Medulla oblongata (tissue), 1 donor: ENCODE results near the gene ASB11.
"Not testable (repeated sequence)": the region's sequence is repeated elsewhere in the genome, so short reads cannot be mapped to it uniquely, and the experiment has no call there.

Experiments
- DNase-seq: peaks from one replicate; pipeline ENCODE4 v3.0.0-alpha.2; 2015; ENCODE audit errors: extremely low spot score

ASB11 gene

DNA sequence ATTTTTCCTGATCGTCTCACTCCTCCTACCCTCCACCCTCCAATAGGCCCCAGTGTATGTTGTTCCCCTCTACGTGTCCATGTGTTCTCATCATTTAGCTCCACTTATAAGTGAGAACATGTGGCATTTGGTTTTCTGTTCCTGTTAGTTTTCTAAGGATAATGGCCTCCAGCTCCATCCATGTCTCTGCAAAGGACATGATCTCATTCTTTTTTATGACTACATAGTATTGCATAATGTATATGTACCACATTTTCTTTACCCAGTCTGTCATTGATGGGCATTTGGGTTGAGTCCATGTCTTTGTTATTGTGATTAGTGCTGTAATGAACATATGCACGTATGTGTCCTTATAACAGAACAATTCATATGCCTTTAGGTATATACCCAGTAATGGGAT lies 9.5 kb downstream of the ASB11 start:
- not testable (repeated sequence) for DNase-seq

DNA sequence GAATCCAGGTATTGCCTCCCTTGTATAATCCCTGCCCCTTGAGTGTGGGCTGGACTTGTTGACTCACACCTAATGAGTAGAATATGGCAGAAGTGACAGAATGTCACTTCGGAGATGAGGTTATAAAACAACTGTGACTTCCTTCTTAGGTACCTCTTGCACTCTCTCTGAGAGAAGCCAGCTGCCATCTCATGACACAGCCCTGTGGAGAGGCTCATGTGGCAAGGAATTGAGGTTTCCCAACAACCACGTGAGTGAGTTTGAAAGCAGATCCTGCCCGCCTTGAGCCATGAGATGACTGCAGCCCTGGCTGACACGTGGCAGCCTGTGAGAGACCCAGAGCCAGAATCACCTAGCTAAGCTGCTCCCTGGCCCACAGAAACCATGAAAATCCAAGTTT lies 13.5 kb downstream of the ASB11 start:
- peak; percentile 47 for DNase-seq

DNA sequence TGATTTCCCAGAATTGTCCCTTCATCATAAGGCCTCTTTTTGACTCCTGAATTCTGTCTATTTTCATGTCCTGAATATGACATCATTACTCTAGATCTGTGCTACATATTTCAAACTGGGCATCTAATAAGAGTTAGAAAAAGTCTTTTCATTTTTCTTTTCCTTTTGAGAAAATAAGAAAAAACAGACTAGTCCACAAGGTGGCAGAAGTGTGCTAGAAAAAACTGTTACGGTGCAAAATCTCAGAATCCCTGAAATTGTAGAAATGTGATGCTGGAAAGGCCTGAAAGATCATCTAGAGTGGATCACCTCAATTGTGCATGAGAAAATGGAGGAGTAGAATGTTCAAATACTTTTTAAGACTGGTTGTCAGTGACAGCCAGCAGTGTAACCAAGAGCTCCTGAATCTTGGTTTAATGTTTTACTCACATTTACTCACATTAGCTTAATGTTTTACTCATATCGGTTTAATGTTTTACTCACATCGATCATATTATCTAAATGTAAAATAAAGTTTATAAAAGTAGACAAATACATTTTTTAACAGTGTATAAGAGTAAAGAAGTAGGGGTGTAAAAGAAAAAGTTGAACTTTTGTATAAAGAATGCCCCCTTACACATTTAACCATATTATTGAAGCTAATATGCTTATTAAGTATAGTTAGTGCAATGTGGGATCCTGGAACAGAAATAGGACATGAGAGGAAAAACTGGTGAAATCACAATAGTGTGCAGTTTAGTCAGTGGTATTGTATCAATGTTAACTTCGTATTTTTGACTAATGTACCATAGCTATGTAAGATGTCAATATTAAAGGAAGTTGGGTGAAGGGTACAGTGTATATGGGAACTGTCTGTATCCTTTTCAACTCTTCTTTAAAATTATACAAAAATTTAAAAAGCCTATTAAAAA lies 15.2 kb downstream of the ASB11 start:
- peak; percentile 57 for DNase-seq

DNA sequence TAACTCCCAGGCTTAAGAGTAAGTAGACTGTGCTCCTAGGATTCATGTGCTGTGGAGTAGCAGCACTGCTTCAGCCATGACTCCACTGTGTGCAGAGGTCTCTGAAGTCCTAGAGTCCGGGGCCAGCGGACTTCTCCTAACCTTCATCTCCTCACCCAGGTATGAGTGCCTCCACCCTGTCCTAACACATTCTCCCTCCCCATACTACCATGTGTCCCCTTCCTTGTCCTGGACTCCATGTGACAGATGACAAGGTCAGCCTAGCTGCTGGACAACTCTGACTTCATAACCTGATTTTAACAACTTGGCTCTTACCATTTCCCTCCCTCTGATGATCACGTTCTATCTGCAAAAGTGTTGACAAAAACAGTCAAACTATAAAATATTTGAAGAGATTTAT lies 16.7 kb downstream of the ASB11 start:
- DNase-seq: no peak

DNA sequence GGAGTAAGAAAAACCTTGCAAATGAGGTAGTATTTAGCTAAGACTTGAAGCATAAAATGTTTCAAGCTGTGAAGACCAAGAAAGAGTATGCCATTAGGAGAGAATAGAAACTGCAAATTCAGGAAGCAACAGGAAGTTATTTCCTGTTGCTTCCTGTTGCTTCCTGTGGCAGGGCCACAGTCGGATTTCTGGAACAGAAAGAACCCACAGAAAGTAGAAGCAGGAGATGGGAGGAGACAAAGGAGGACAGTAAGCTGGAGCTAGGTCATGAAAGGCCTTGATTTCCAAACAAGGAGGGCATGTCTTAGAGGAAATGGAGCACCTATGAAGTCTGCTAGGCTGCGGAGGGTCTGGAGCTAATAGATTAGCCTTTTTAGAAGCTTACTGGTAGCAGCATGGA lies 17.2 kb downstream of the ASB11 start:
- no peak for DNase-seq

DNA sequence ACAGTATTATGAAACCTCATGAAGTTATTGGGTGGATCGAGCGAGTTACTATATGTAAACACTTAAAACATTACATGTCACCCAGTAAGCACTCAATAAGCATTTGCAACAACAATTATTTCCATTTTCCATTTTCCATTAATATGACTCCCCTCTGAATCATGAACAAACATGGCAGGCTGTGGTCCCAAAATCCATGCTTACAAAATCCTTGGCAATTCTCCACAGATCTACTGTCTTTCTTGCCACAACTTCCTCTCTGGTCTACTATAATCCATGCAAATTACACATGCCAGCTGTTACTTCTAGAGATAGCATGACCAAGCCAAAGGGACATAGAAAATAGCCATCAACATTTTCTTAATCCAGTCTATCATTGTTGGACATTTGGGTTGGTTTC lies 22.0 kb downstream of the ASB11 start:
- DNase-seq: no peak

DNA sequence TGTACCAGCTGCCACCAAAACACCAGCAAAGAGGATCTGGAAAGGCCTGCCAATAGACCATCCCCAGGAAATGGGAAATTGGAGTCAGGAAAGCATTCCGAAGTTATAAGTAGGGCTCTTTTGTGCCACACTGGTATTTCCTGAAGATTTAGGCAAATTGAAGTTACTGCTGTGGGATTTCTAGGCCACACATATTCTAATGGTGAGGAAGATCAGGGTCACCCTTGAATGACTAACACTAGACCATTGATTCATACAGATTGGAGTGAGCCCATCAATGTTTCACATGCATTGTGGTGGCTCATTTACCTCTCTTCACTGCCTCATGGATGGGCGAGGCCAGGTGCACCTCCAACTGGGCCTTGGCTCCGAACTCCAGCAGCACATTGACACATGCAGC lies 22.6 kb downstream of the ASB11 start:
- DNase-seq: no peak

DNA sequence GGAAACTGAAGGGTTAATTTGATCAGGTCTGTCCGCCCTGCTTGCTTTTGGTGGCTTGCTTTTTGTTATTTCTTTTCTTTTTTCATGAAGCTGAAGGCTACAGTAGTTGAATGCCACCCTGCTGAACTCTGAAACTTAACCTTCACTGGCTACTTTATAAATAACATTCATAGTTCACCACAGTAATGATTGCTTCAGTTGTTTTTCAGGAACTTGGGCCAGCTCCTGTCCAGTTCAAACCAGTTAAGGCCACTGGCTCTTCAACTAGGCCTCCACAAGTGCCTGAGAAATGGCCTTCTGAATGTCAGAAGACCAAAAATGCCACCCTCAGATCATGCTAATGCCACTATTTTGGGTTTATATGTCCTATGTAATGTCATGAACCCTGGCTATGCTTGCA lies 37.8 kb downstream of the ASB11 start:
- no peak for DNase-seq

DNA sequence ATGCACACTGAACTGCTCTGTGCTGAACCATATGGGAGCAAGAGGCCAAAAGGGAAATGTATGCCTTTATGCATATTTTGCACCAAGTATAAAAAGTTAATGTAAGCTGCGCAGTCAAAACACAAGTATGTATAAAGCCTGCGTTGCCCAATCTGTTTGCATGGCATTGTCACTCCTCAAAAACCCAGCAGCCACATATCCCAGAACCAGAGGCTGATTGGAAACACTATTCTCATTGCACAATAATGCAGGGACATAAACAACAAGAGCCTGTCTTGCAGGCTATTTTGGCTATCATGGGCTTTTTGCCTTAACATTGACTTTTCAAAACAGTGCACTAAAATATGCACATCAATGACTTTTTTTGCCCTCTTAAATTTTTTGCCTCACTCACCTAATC lies 40.5 kb downstream of the ASB11 start:
- DNase-seq: no peak

DNA sequence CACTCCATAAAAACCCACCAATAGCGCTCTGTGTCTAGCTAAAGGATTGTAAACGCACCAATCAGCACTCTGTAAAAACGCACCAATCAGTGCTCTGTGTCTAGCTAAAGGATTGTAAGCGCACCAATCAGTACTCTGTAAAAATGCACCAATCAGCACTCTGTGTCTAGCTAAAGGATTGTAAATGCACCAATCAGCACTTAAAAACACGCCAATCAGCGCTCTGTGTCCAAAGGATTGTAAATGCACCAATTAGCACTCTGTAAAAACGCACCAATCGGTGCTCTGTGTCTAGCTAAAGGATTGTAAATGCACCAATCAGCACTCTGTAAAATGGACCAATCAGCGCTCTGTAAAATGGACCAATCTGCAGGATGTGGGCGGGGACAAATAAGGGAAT lies 42.2 kb downstream of the ASB11 start:
- DNase-seq: not testable (repeated sequence)

DNA sequence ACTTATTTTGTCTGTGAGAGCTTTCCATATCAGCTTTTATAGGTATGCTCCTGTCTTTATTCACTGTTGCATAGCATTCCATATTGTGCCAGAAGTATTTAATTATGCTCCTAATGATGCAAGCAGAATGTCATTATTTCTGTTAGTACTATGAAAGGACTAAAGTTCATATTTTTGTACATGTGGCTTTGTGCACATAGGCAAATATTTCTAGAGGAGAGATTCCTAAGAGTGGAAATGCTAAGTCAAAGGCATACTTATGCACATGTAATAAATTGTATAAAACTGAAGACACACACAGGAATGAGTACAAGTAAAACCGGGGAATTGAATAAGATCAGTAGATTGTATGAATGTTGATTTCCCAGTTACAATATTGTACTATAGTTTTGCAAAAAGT lies 43.7 kb downstream of the ASB11 start:
- no peak for DNase-seq

DNA sequence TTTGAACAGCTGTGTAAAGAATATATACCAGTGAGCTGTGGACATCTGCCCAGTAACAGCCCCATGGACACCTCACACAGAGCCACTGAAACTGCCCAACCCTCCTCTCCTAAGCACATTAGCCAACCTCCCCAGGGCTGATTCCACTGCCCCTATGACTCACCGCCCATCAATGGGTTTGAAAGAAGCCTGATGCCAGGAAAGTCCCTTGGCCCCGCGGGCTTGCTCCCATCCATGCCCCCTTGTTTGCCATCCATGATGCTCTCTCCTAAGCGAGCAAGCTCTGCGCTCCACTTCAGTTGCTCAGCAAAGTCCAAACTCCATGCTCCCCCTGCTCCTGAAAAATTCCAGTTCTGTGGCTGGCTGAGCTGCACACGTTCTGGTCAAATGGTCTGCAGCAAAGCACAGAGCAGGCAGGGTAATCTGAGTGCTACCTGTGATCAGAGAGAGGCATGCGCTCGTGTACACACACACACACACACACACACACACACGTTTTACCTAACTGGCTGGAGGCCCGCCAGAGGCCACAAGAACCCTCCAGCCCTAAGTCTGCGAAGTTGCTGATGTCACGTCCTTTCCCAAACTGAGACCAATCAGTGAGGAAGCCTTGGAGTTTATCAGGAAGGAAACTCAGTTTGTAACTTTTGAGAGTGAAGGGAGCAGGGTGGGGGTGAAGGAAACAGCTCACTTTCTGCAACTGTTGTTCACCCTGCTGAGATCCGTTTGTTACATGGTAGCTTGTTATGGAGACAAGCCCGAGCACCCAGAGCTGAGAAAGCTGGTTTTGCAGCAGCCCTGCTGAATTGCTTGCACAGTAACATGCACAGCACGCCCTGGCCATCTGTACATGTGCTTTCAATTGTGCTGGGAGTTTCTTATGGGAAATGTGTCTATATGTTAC lies 45.6 kb downstream of the ASB11 start, which contains the start of gene ASB9:
Gene ASB9 (minus strand): TSS at position 466 of the 904 bp plus-strand sequence. CDS start 209 bp downstream, at position 257.
- no peak for DNase-seq

DNA sequence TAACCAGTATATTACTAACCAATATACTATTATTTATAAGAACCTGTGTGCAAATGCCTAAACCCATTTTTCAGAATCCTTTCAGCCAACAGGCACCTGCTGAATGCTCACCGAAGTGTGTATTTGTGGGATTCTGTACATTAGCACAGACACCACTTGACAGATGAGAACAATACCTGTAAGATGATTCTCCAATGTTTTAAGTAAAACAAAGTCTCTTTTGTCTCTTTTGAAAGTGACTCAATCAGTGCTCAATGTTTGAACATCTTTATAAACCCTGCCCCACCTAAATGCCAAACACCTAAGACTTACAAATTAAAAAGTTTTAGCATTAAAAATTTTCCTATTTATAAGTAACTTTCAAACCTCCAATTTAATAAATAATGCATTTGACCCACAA lies 46.3 kb downstream of the ASB11 start:
- DNase-seq: no peak

DNA sequence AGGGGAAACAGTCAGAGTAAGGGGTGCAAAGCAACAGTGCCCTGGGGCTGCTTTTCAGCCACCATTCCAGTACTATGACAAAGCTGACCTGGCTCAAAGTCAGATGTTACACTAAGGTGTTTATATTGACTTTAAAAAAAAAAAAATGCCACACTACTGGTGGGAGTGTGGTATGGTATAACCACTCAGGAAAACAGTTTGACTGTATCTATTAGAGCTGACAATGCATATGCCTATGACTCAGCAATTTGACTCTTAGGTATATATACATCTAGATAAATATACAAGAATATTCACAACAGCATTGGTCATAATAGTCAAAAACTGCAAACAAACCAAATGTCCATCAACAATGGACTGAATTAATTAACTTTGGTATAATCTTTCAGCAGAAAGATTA lies 60.6 kb downstream of the ASB11 start:
- DNase-seq: no peak

DNA sequence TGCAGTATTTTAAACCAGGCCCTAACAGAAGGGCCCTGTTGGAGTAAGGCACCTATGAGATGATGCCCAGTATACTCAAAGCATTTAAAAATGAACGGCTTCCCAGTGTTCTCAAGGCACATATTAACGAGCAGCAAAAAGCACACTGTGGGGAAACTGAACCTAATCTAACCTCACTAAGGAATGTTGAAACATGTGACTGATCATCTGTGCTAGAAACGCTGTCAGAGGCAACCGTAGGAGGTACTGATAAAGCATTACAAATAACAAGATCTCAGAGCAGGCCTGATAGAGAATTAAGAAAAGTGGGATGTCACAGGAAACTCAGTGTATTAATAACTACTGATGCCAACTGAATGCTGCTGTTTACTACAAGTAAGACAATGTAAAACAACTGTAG lies 69.5 kb downstream of the ASB11 start:
- DNase-seq: no peak

DNA sequence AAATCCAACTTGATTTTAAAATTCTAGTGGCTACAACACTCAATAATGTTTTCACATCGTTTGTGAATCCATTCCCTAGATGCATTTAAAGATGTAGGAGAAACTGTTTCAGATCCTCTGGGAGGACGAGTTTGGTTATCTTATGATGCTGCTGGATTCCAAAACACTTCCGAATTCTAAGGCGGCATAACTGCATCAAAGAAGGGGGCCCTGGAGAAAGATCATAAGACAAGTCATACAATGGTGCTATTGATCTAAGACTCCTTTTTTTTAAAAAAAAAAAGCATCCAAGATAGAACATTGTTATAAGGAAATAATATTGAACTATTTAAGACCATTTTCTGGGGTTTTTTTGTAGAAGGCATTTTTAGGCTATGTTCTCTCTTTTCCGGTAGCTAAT lies 71.0 kb downstream of the ASB11 start:
- no peak for DNase-seq

DNA sequence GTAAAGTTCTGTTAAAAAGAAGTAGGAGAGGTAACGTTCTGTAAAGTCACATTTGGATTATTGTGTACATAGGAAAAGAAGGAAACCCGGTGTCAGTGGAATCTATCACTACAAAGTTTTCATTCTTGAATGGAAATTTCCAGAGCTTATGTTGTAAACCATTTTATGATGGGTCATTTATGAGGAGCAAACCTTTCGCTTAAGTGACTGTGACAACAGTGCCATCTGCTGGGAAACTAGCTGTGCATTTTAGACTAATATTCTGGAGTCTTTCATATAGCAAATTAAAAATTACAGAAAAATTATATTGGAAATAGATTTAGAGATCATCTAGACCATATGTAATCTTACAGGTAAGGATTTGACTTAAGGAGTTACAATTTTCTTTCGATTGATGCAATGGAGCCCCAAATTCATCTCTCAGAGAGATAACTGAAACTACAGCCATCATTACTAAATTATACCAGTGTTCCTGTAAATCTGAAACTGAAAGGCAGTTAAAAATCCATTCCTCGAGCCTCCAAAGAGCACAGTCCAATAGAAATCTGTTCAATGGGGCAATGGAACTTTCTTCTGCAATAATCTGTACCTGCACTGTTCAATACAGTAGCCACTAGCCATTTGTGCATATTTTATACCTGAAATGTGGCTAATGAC lies 72.4 kb downstream of the ASB11 start:
- DNase-seq: peak; percentile 47

DNA sequence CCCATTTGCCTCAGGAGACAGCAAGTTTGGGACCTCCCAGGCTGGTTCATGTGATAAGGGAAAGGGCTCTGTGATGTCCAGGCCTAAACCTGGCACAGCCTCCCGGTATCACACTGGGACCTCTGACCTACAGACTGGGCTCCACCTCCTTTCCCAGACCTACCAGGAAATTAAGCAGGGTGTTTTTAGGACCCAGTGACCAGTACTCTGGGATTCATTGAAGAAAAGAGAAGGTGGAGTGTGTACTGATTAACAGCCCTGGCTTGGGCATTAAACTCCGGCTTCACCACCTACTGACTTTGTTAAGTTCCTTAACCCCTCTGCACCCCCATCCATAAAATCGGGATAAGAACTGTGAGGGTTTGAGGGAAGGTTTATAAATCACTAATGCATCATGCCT lies 74.1 kb downstream of the ASB11 start:
- DNase-seq: no peak

DNA sequence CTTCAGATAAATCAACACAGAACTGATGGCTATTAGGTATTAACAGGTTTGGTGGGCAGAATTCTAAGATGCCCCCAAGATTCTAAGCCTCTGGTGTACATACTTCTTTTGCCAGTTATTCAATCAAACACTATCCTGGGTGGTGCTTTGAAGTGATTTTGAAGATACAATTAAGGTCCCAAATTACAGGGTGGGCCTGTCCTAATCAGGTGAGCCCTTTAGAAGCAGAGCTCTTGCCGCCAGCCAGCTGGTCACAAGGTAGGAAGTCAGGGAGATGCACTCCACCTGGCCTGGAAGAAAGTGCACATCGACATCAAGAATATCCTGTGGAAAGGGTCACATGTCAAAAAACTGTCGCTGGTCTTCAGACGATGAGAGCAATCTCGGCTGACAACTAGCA lies 75.0 kb downstream of the ASB11 start:
- DNase-seq: no peak

DNA sequence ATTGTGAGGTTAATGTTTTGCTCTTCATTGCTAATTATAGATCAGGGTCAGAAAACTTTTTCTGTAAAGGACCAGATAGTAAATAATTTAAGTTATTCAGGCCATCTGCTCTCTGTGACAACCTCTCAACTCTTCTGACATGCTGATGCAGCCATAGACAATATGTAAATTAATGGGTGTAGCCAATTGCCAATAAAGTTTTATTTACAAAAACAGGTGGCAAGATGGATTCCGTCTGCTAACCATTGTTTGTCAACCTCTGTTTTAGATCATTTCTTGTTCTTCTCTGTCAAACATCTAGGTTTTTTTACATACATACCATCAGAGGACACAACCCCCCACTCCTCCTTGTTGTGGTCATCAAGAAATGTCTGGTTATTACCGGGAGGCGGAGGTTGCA lies 79.3 kb downstream of the ASB11 start:
- no peak for DNase-seq

DNA sequence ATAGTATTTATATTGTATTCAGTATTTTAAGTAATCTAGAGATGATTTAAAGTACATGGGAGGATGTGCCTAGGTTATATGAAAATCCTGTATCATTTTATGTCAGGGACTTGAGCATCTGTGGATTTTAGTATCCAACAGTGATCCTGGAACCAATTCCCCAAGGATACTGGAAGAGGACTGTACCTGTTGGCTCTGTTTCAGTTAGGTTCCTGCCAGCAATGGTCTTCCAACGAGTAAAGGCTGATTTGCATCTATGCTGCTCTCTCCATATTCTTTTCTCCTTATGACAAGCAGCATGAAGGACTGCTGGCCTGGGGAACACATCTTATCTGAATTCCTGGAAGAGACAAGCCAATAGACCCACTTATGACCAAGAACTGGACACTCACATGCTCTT lies 80.4 kb downstream of the ASB11 start:
- DNase-seq: no peak

DNA sequence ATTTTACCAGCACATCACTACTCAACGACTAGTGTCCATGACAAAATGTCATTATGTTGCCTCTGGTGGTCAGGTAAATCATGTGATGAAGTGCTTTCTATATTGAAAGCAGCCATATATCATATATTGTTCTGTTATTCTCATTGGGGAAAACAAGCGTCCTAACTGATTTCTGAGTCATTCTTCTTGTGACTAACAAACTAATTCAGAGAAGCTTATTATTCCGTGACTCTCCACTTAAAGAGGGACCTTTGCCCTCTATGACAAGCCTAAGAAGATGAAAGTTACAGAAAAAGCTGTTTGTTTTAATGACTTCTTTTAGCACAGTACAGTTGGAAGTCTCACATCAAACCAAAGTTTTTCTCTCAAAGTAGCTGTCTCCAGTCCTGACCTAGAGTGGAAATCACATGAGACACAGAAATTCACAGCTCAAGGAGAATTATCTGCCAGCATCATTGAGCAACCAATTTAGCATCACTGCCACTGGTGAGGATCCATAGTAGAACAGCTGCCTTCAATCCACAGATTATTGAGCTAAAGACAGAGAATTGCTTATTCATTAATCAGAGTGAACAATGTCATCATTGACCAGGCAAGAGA lies 81.9 kb downstream of the ASB11 start:
- no peak for DNase-seq
